SU-DHL-6 (cell line): Measurements from ENCODE around the gene TBC1D4.

ENCODE experiments used
- H2AFZ ChIP-seq: fragments of 200-600 bp; sonication (generic); 2 replicates; pipeline ENCODE4 v1.6.1; 2014; ENCODE audit warnings: low read depth, mild to moderate bottlenecking, moderate library complexity, mixed read lengths, antibody characterized with exemption, low read length; ENCODE audit not compliant: severe bottlenecking
- H3F3A ChIP-seq: fragments of 200-600 bp; shearing (Covaris generic); 2 replicates; pipeline ENCODE4 v1.6.0; 2016; ENCODE audit warnings: antibody characterized with exemption, mild to moderate bottlenecking; ENCODE audit not compliant: insufficient read depth
- H3K27ac ChIP-seq: fragments of 200-600 bp; sonication (generic); 2 replicates; pipeline ENCODE4 v1.5.1; 2016; ENCODE audit warnings: low read depth, mild to moderate bottlenecking, low read length, moderate library complexity, mixed read lengths
- H3K27me3 ChIP-seq: fragments of 200-600 bp; sonication (generic), shearing (Covaris generic); 2 replicates; pipeline ENCODE4 v1.6.0; 2014; ENCODE audit warnings: mild to moderate bottlenecking, low read length
- H3K36me3 ChIP-seq: fragments of 200-600 bp; sonication (generic); 2 replicates; pipeline ENCODE4 v1.6.1; 2014; ENCODE audit warnings: mild to moderate bottlenecking, low read length, mixed read lengths
- H3K4me2 ChIP-seq: fragments of 300-600, 200-600 bp; shearing (Covaris generic), sonication (generic); 2 replicates; pipeline ENCODE4 v1.6.0; 2014; ENCODE audit warnings: low read length, low read depth, mild to moderate bottlenecking; ENCODE audit not compliant: poor library complexity, severe bottlenecking
- H3K4me3 ChIP-seq: fragments of 200-600 bp; sonication (generic); 2 replicates; pipeline ENCODE4 v1.5.1; 2014; ENCODE audit warnings: antibody characterized with exemption, low read length, mild to moderate bottlenecking, mixed read lengths; ENCODE audit not compliant: insufficient read depth, poor library complexity, severe bottlenecking
- H3K79me2 ChIP-seq: fragments of 200-600 bp; sonication (generic); 2 replicates; pipeline ENCODE4 v1.6.1; 2014; ENCODE audit warnings: mild to moderate bottlenecking, low read length, moderate library complexity; ENCODE audit not compliant: insufficient read depth
- H3K9ac ChIP-seq: fragments of 200-600 bp; sonication (generic); 2 replicates; pipeline ENCODE4 v1.7.0; 2014; ENCODE audit warnings: mild to moderate bottlenecking, low read length
- H3K9me2 ChIP-seq: fragments of 200-600 bp; sonication (generic); replicated peaks from 2 replicates; pipeline ENCODE4 v1.6.1; 2014; ENCODE audit warnings: low read length; ENCODE audit not compliant: insufficient read depth
- H3K9me3 ChIP-seq: fragments of 200-600 bp; sonication (generic); 2 replicates; pipeline ENCODE4 v1.6.1; 2014; ENCODE audit warnings: low read length, mixed read lengths; ENCODE audit not compliant: insufficient read depth
- H4K20me1 ChIP-seq: fragments of 200-600 bp; sonication (generic); 2 replicates; pipeline ENCODE4 v1.6.1; 2014; ENCODE audit warnings: low read depth, mild to moderate bottlenecking, antibody characterized with exemption, low read length, moderate library complexity, mixed read lengths
- EZH2phosphoT487 ChIP-seq: fragments of 200-600 bp; sonication (generic), shearing (Covaris generic); conservative IDR thresholded peaks from 2 replicates; pipeline ENCODE4 v1.6.1; 2018; ENCODE audit warnings: mild to moderate bottlenecking, antibody characterized with exemption, low read length, moderate library complexity, mixed read lengths
- TF ChIP-seq, protein P1 (sequence below): fragments of 200-600 bp; sonication (generic); IDR thresholded peaks from one replicate; pipeline ENCODE4 v1.5.1; 2017; ENCODE audit warnings: antibody characterized with exemption, mild to moderate bottlenecking, low read length, moderate library complexity; ENCODE audit not compliant: insufficient read depth, poor library complexity, severe bottlenecking

Gene TBC1D4

DNA sequence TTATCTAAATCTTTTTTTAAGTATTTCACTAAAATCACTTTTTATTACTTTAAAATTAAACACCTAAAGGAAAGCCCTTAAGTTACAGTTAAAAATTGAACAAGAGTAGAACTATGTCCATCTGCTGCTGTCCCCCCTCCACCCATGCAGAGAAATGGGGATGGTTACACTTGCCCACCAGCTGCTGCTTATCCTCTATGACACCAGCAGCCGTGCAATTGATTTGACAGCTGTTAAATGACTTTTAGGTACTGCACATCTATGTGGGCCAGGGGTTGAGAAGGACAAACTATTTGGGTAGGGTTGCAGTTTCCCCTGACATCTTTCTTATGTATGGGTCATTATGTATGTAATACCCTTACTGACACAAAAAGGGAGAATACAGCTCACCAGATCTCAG lies 77.2 kb downstream of the TBC1D4 start:
- H3K4me3 ChIP-seq = no peak overlapping the region
- no peak for TF ChIP-seq EZH2phosphoT487
- TF ChIP-seq, protein P1, sequence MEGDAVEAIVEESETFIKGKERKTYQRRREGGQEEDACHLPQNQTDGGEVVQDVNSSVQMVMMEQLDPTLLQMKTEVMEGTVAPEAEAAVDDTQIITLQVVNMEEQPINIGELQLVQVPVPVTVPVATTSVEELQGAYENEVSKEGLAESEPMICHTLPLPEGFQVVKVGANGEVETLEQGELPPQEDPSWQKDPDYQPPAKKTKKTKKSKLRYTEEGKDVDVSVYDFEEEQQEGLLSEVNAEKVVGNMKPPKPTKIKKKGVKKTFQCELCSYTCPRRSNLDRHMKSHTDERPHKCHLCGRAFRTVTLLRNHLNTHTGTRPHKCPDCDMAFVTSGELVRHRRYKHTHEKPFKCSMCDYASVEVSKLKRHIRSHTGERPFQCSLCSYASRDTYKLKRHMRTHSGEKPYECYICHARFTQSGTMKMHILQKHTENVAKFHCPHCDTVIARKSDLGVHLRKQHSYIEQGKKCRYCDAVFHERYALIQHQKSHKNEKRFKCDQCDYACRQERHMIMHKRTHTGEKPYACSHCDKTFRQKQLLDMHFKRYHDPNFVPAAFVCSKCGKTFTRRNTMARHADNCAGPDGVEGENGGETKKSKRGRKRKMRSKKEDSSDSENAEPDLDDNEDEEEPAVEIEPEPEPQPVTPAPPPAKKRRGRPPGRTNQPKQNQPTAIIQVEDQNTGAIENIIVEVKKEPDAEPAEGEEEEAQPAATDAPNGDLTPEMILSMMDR = no peak
- H3F3A ChIP-seq = 0 out of 2 replicates have a peak, but pooled peaks cover 2% of the 10 kb centered on the region
- H3K79me2 ChIP-seq = no peaks in the 10 kb centered on the region
- H3K36me3 ChIP-seq = no peaks in the 10 kb centered on the region
- H3K9me2 ChIP-seq = no peaks in the 10 kb centered on the region
- H3K27ac ChIP-seq = no peak overlapping the region
- H3K9me3 ChIP-seq = no peaks in the 10 kb centered on the region
- no peak overlapping the region for H3K4me2 ChIP-seq
- H2AFZ ChIP-seq = no peak overlapping the region
- H3K27me3 ChIP-seq = no peaks in the 10 kb centered on the region
- no peaks in the 10 kb centered on the region for H4K20me1 ChIP-seq
- H3K9ac ChIP-seq = no peak overlapping the region

DNA sequence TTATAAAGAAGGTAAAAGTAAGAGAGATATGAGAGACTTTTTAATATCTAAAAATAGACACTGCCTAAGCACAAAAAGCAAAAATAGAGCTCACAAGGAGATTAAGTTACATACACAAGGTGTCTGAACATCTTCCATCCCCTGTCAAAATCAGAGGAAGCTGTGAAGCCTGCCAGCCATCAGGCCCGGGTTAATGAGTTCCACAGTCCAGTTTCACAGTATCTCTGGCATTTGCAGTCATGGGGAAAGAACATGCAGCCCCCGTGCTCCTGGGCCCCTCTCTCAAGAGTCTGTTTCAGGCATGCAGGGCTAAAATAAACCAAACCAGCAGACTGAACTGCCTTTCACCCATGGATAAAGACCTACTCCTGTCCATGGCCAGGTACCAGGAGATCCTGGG lies 79.2 kb downstream of the TBC1D4 start:
- Histone ChIP-seq H4K20me1 (no peaks in the 10 kb centered on the region), H3K79me2 (no peaks in the 10 kb centered on the region), H3K9ac (no peak overlapping the region), H3F3A (no peaks in the 10 kb centered on the region), H2AFZ (no peak overlapping the region), H3K9me2 (no peaks in the 10 kb centered on the region), H3K9me3 (no peaks in the 10 kb centered on the region), H3K4me2 (no peak overlapping the region), H3K27me3 (no peaks in the 10 kb centered on the region), H3K4me3 (no peak overlapping the region), H3K36me3 (no peaks in the 10 kb centered on the region), H3K27ac (no peak overlapping the region)
- TF ChIP-seq, protein P1 = no peak
- no peak for TF ChIP-seq EZH2phosphoT487

DNA sequence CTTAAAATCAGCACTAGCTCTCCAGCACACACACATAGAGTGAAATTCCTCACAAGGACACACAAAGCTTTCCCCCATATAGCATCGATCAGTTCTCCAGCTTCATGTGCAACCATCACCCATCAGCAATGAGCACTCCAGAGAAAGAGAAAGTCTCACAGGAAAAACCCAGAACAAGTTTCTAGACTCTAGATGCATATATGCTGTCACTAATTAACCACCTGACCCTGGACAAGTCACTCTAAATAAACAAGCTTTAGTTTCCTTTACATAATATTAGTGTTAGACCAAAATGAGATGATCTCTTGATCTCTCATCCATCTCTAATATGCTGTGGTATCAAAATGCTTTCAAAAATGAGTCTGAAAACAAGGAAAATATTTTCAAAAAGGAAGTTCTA lies 81.2 kb downstream of the TBC1D4 start:
- no peak overlapping the region for H2AFZ ChIP-seq
- TF ChIP-seq, protein P1 = no peak
- TF ChIP-seq EZH2phosphoT487 = no peak
- no peaks in the 10 kb centered on the region for H3K9me2 ChIP-seq
- no peak overlapping the region for H3K9ac ChIP-seq
- no peaks in the 10 kb centered on the region for H4K20me1 ChIP-seq
- no peaks in the 10 kb centered on the region for H3F3A ChIP-seq
- H3K4me2 ChIP-seq = no peak overlapping the region
- no peaks in the 10 kb centered on the region for H3K79me2 ChIP-seq
- no peak overlapping the region for H3K27ac ChIP-seq
- H3K9me3 ChIP-seq = no peaks in the 10 kb centered on the region
- H3K27me3 ChIP-seq = no peaks in the 10 kb centered on the region
- H3K4me3 ChIP-seq = no peak overlapping the region
- H3K36me3 ChIP-seq = no peaks in the 10 kb centered on the region

DNA sequence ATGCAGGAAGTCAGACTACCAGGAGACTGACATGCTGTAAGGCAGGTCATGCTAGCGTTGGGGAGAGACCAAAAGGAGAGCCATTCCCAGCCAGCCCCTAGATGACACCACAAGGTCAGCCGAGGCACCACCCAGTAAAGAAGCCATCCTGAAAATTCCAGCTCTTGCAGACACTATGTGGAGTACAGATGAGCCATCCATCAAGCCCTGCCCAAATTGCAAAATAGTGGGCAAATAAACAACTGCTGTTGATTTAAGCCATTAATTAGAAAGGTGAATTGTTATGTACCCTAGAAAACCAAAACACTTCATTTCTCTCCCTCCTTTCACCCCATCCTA lies 82.1 kb downstream of the TBC1D4 start:
- Histone ChIP-seq H2AFZ (no peak overlapping the region), H4K20me1 (no peaks in the 10 kb centered on the region), H3K9me2 (no peaks in the 10 kb centered on the region), H3K79me2 (no peaks in the 10 kb centered on the region), H3K4me3 (no peak overlapping the region), H3K4me2 (no peak overlapping the region), H3K27ac (no peak overlapping the region), H3F3A (no peaks in the 10 kb centered on the region), H3K36me3 (no peaks in the 10 kb centered on the region), H3K9me3 (no peaks in the 10 kb centered on the region), H3K27me3 (no peaks in the 10 kb centered on the region), H3K9ac (no peak overlapping the region)
- TF ChIP-seq, protein P1 = no peak
- no peak for TF ChIP-seq EZH2phosphoT487
